ENCODE measurements around the gene NDST1.

The NDST1 gene

DNA sequence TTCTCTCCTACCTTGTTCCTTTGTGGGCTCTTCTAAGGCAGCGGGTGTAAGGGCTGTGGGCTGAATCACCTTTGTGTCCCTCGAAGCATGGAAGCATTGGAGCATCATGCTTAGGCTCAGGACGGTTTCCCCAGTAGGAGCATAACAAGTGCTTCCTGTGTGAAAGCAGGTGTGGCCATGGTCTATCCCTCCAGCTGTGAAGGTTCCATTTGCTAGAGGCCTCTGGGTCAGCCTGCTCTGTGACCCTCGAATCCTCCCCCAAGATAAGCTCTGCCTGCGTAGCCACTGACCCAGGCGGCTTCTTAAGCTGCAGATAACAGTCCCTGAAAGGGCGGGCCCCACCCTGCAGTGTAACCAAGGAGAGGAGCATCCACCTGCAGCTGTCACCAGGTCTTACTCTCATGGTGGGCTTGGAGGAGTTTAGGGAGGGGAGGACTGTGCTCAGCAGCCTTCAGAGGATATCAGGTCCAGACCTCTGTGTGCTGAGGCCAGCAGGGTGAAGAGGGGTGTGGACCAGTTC is 8.4 kb upstream of the NDST1 start:
- Histone ChIP-seq H3K27ac (replicated peaks) (no peak overlapping the region), H3K27me3 (ENCODE audit: insufficient read depth, poor library complexity, severe bottlenecking) (no peaks in the 10 kb centered on the region), H3K4me3 (replicated peaks; ENCODE audit: insufficient read depth, low read length) (no peak overlapping the region)
- DNase-seq (ENCODE audit: low read depth in 1 of 2, low spot score in 1 of 2) = no peak
- TF ChIP-seq POLR2AphosphoS5 (IDR thresholded peaks at IDR 0.05; ENCODE audit: low read depth) (no peak), SPI1 (IDR thresholded peaks at IDR 0.05; ENCODE audit: borderline replicate concordance, low read depth) (no peak), GABPA (IDR thresholded peaks at IDR 0.05; ENCODE audit: low read depth) (no peak)
- TF ChIP-seq, protein P1, sequence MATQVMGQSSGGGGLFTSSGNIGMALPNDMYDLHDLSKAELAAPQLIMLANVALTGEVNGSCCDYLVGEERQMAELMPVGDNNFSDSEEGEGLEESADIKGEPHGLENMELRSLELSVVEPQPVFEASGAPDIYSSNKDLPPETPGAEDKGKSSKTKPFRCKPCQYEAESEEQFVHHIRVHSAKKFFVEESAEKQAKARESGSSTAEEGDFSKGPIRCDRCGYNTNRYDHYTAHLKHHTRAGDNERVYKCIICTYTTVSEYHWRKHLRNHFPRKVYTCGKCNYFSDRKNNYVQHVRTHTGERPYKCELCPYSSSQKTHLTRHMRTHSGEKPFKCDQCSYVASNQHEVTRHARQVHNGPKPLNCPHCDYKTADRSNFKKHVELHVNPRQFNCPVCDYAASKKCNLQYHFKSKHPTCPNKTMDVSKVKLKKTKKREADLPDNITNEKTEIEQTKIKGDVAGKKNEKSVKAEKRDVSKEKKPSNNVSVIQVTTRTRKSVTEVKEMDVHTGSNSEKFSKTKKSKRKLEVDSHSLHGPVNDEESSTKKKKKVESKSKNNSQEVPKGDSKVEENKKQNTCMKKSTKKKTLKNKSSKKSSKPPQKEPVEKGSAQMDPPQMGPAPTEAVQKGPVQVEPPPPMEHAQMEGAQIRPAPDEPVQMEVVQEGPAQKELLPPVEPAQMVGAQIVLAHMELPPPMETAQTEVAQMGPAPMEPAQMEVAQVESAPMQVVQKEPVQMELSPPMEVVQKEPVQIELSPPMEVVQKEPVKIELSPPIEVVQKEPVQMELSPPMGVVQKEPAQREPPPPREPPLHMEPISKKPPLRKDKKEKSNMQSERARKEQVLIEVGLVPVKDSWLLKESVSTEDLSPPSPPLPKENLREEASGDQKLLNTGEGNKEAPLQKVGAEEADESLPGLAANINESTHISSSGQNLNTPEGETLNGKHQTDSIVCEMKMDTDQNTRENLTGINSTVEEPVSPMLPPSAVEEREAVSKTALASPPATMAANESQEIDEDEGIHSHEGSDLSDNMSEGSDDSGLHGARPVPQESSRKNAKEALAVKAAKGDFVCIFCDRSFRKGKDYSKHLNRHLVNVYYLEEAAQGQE (IDR thresholded peaks at IDR 0.05; ENCODE audit: insufficient replicate concordance, low read depth) = no peak
- TF ChIP-seq, protein P2, sequence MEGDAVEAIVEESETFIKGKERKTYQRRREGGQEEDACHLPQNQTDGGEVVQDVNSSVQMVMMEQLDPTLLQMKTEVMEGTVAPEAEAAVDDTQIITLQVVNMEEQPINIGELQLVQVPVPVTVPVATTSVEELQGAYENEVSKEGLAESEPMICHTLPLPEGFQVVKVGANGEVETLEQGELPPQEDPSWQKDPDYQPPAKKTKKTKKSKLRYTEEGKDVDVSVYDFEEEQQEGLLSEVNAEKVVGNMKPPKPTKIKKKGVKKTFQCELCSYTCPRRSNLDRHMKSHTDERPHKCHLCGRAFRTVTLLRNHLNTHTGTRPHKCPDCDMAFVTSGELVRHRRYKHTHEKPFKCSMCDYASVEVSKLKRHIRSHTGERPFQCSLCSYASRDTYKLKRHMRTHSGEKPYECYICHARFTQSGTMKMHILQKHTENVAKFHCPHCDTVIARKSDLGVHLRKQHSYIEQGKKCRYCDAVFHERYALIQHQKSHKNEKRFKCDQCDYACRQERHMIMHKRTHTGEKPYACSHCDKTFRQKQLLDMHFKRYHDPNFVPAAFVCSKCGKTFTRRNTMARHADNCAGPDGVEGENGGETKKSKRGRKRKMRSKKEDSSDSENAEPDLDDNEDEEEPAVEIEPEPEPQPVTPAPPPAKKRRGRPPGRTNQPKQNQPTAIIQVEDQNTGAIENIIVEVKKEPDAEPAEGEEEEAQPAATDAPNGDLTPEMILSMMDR (IDR thresholded peaks at IDR 0.05; ENCODE audit: insufficient read depth, low read length) = no peak

GRCh38 chr5:150500328-150500841 is 7.5 kb upstream of the NDST1 start:
- H3K27me3 ChIP-seq (ENCODE audit: insufficient read depth, poor library complexity, severe bottlenecking) = no peaks in the 10 kb centered on the region
- DNase-seq (ENCODE audit: low read depth in 1 of 2, low spot score in 1 of 2) = no peak
- TF ChIP-seq, protein P2 (IDR thresholded peaks at IDR 0.05; ENCODE audit: insufficient read depth, low read length) = no peak
- TF ChIP-seq SPI1 (IDR thresholded peaks at IDR 0.05; ENCODE audit: borderline replicate concordance, low read depth) = no peak
- no peak for TF ChIP-seq GABPA (IDR thresholded peaks at IDR 0.05; ENCODE audit: low read depth)
- TF ChIP-seq POLR2AphosphoS5 (IDR thresholded peaks at IDR 0.05; ENCODE audit: low read depth) = no peak
- TF ChIP-seq, protein P1 (IDR thresholded peaks at IDR 0.05; ENCODE audit: insufficient replicate concordance, low read depth) = no peak
- no peak overlapping the region for H3K4me3 ChIP-seq (replicated peaks; ENCODE audit: insufficient read depth, low read length)
- H3K27ac ChIP-seq (replicated peaks) = no peak overlapping the region

DNA sequence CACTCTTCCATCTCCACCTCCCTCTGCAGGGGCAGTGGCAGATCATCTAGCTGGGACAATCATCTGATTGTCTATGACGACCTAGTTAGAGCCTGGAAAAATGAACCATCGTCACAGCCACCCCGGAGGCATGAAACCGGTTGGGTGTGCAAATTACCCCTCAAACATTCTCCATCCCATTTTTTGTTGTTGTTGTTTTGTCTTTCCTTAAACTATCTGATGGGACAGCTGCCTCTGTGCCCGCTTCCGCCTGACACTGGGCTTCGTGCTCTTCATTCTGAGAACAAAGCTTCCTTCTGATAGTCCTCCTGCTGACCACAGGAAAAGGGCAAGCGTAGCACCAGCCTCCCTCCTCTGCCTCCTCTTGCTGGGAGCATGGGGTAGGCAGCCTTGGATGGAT is 7.0 kb upstream of the NDST1 start:
- no peaks in the 10 kb centered on the region for H3K27me3 ChIP-seq (ENCODE audit: insufficient read depth, poor library complexity, severe bottlenecking)
- TF ChIP-seq GABPA (IDR thresholded peaks at IDR 0.05; ENCODE audit: low read depth) = no peak
- TF ChIP-seq, protein P2 (IDR thresholded peaks at IDR 0.05; ENCODE audit: insufficient read depth, low read length) = no peak
- TF ChIP-seq POLR2AphosphoS5 (IDR thresholded peaks at IDR 0.05; ENCODE audit: low read depth) = no peak
- TF ChIP-seq, protein P1 (IDR thresholded peaks at IDR 0.05; ENCODE audit: insufficient replicate concordance, low read depth) = no peak
- no peak for TF ChIP-seq SPI1 (IDR thresholded peaks at IDR 0.05; ENCODE audit: borderline replicate concordance, low read depth)
- no peak overlapping the region for H3K4me3 ChIP-seq (replicated peaks; ENCODE audit: insufficient read depth, low read length)
- no peak for DNase-seq (ENCODE audit: low read depth in 1 of 2, low spot score in 1 of 2)
- H3K27ac ChIP-seq (replicated peaks) = no peak overlapping the region

All from HL-60 (cell line).